IMR-90 (cell line): ENCODE data around the gene FAM124A. TPM values are rescaled to one million over a fixed set of nuclear protein-coding genes. Genes with fewer than 3 reads are reported as not detected.

Experiments
- ATAC-seq: fragments of 200-7000 bp; cut with Tn5 transposase; 2 replicates; pipeline ENCODE4 v1.9.1; 2020; ENCODE audit warnings: low read depth, mild to moderate bottlenecking, moderate library complexity
- BruUV-seq: library from RNA; stranded (reverse); fragments of 400-500 nt; replicated peaks from 2 replicates; lab custom pipeline; 2021; lab: Mats Ljungman, UMichigan
- CTCF ChIA-PET: fragments of 300-600 bp; formaldehyde crosslinking; extraction: SDS; loops from one replicate; lab custom pipeline; 2021; ENCODE audit warnings: antibody characterized with exemption; lab: Yijun Ruan, JAX
- POLR2A ChIA-PET: fragments of 300-600 bp; sonication (Branson Sonifier 250); formaldehyde crosslinking; loops from one replicate; lab custom pipeline; 2022; ENCODE audit warnings: antibody characterized with exemption; ENCODE audit not compliant: unreplicated experiment; lab: Charles Lee
- DNase-seq: peaks from one replicate; pipeline ENCODE4 v3.0.0; 2013
- H2AFZ ChIP-seq: replicated peaks from 2 replicates; pipeline ENCODE3; 2013; ENCODE audit warnings: low read length, mild to moderate bottlenecking; ENCODE audit not compliant: poor library complexity
- H2AK5ac ChIP-seq: 2 replicates; pipeline ENCODE4 v1.6.1; 2013; ENCODE audit warnings: low read depth, low read length, inconsistent platforms
- H2AK9ac ChIP-seq: replicated peaks from 2 replicates; pipeline ENCODE3; 2013; ENCODE audit warnings: mild to moderate bottlenecking, low read depth, low read length, moderate library complexity; ENCODE audit not compliant: poor library complexity
- H2BK120ac ChIP-seq: 2 replicates; pipeline ENCODE4 v1.6.1; 2013; ENCODE audit warnings: low read depth, low read length, inconsistent platforms
- H2BK15ac ChIP-seq: 3 replicates; pipeline ENCODE4 v1.6.1; 2013; ENCODE audit warnings: low read depth, low read length, inconsistent platforms
- H2BK20ac ChIP-seq: 2 replicates; pipeline ENCODE4 v1.6.1; 2013; ENCODE audit warnings: low read depth, mild to moderate bottlenecking, inconsistent platforms, low read length, moderate library complexity
- H2BK5ac ChIP-seq: 2 replicates; pipeline ENCODE4 v1.6.1; 2013; ENCODE audit warnings: mild to moderate bottlenecking, low read depth, low read length, inconsistent platforms; ENCODE audit not compliant: poor library complexity, severe bottlenecking
- H3K14ac ChIP-seq: replicated peaks from 2 replicates; pipeline ENCODE4 v1.6.1; 2013; ENCODE audit warnings: low read depth, low read length, inconsistent platforms
- H3K18ac ChIP-seq: 2 replicates; pipeline ENCODE4 v1.6.1; 2013; ENCODE audit warnings: low read depth, low read length, control low read depth
- H3K23ac ChIP-seq: 2 replicates; pipeline ENCODE4 v1.6.1; 2013; ENCODE audit warnings: low read depth, low read length, inconsistent platforms
- H3K27ac ChIP-seq: 2 replicates; pipeline ENCODE4 v1.5.1; 2013; ENCODE audit warnings: mild to moderate bottlenecking, control low read depth, low read length; ENCODE audit not compliant: insufficient read depth
- H3K27me3 ChIP-seq: 2 replicates; pipeline ENCODE4 v1.6.1; 2013; ENCODE audit warnings: low read length; ENCODE audit not compliant: control insufficient read depth, insufficient read depth
- H3K36me3 ChIP-seq: 2 replicates; pipeline ENCODE4 v1.6.1; 2013; ENCODE audit warnings: low read length, mixed read lengths; ENCODE audit not compliant: control insufficient read depth, insufficient read depth
- H3K4ac ChIP-seq: 2 replicates; pipeline ENCODE4 v1.6.1; 2013; ENCODE audit warnings: low read depth, low read length, inconsistent platforms
- H3K4me1 ChIP-seq: 2 replicates; pipeline ENCODE4 v1.6.1; 2013; ENCODE audit warnings: low read length, mixed read lengths; ENCODE audit not compliant: control insufficient read depth, insufficient read depth
- H3K4me2 ChIP-seq: 2 replicates; pipeline ENCODE4 v1.6.1; 2013; ENCODE audit warnings: low read depth, mild to moderate bottlenecking, control low read depth, low read length, moderate library complexity
- H3K4me3 ChIP-seq: 2 replicates; pipeline ENCODE4 v1.5.1; 2013; ENCODE audit warnings: low read depth, mild to moderate bottlenecking, control low read depth, low read length, moderate library complexity; ENCODE audit not compliant: insufficient read depth
- H3K56ac ChIP-seq: 2 replicates; pipeline ENCODE4 v1.6.1; 2013; ENCODE audit warnings: low read length, inconsistent platforms; ENCODE audit not compliant: insufficient read depth; ENCODE audit errors: extremely low read depth
- H3K79me1 ChIP-seq, 2 experiments: 2 replicates each; pipeline ENCODE4 v1.6.1; 2013; ENCODE audit warnings: low read length in 2 of 2, inconsistent platforms in 1 of 2, low read depth in 1 of 2
- H3K9ac ChIP-seq: 2 replicates; pipeline ENCODE4 v1.6.1; 2013; ENCODE audit warnings: low read depth, low read length, control low read depth
- H3K9me1 ChIP-seq: 2 replicates; pipeline ENCODE4 v1.6.1; 2013; ENCODE audit warnings: low read length, inconsistent platforms; ENCODE audit not compliant: insufficient read depth
- H3K9me3 ChIP-seq: 2 replicates; pipeline ENCODE4 v1.6.1; 2013; ENCODE audit warnings: low read length; ENCODE audit not compliant: control insufficient read depth, insufficient read depth
- H4K20me1 ChIP-seq: 2 replicates; pipeline ENCODE4 v1.6.1; 2013; ENCODE audit warnings: low read length, inconsistent platforms; ENCODE audit not compliant: insufficient read depth
- H4K5ac ChIP-seq: 2 replicates; pipeline ENCODE4 v1.6.1; 2013; ENCODE audit warnings: mild to moderate bottlenecking, low read depth, low read length, control low read depth
- H4K8ac ChIP-seq, 2 experiments: 2 replicates each; pipeline ENCODE4 v1.6.1; 2013; ENCODE audit warnings: low read depth in 2 of 2, low read length in 2 of 2, control low read depth in 1 of 2, inconsistent platforms in 1 of 2
- H4K91ac ChIP-seq: 2 replicates; pipeline ENCODE4 v1.6.1; 2013; ENCODE audit warnings: low read depth, low read length, inconsistent platforms; ENCODE audit not compliant: insufficient read depth
- ELK1 ChIP-seq: fragments of 150-350 bp; IDR thresholded peaks from 2 replicates; pipeline ENCODE4 v1.6.1; 2016; ENCODE audit warnings: low read depth, mild to moderate bottlenecking, low read length, moderate library complexity, borderline replicate concordance
- MAFK ChIP-seq: IDR thresholded peaks from 2 replicates; pipeline ENCODE4 v1.6.1; 2012; ENCODE audit warnings: low read depth, low read length, improper control_type of control experiment
- POLR2A ChIP-seq: IDR thresholded peaks from 2 replicates; pipeline ENCODE4 v1.6.1; 2012; ENCODE audit warnings: mild to moderate bottlenecking, low read depth, low read length
- RCOR1 ChIP-seq: IDR thresholded peaks from 2 replicates; pipeline ENCODE4 v1.6.1; 2012; ENCODE audit warnings: mild to moderate bottlenecking, low read length, improper control_type of control experiment; ENCODE audit not compliant: insufficient replicate concordance
- RFX5 ChIP-seq: IDR thresholded peaks from 2 replicates; pipeline ENCODE4 v1.8.0; 2012; ENCODE audit warnings: low read depth, mild to moderate bottlenecking, low read length, moderate library complexity
- WGBS, 2 experiments: methylation state at CpG; one replicate each; pipeline versions ENCODE4 v1.1.5 to v1.1.7; 2013; ENCODE audit warnings: missing lambda C conversion rate in 2 of 2; ENCODE audit not compliant: insufficient read length in 1 of 2; ENCODE audit errors: extremely low coverage in 2 of 2; 5-methylcytosine and 5-hydroxymethylcytosine counted together
- dilution Hi-C: fragments of 300-500 bp; cut with HindIII; formaldehyde crosslinking; loops from one replicate; pipeline ENCODE4 v1.14.3; 2018; ENCODE audit warnings: low sequenced_read_pairs; ENCODE audit not compliant: unreplicated experiment
- in situ Hi-C: fragments of 300-500 bp; cut with MboI; formaldehyde crosslinking; loops from 3 replicates; pipeline ENCODE4 v1.14.3; 2019; ENCODE audit warnings: low sequenced_read_pairs, inconsistent platforms, mixed read lengths
- intact Hi-C: fragments of 100-400 bp; cut with micrococcal nuclease; formaldehyde crosslinking; loops from 2 replicates; pipeline ENCODE4 v1.10.0; 2022
- polyA plus RNA-seq, 3 experiments: library from polyadenylated mRNA; depleted of rRNA; stranded (reverse); fragments of >200 nt; gene quantifications; 2 replicates each; pipeline ENCODE4 v1.2.3, GENCODE V29; 2012; ENCODE audit warnings: low replicate concordance in 1 of 3
- total RNA-seq: library from RNA; depleted of rRNA; stranded (reverse); fragments of >200 nt; gene quantifications from 2 replicates; pipeline ENCODE4 v1.2.3, GENCODE V29; 2012

Gene FAM124A
- total and polyA plus RNA-seq, 2 of the 4 experiments (the other 2 are of a cell fraction): 0.03 TPM; not detected in 1

DNA sequence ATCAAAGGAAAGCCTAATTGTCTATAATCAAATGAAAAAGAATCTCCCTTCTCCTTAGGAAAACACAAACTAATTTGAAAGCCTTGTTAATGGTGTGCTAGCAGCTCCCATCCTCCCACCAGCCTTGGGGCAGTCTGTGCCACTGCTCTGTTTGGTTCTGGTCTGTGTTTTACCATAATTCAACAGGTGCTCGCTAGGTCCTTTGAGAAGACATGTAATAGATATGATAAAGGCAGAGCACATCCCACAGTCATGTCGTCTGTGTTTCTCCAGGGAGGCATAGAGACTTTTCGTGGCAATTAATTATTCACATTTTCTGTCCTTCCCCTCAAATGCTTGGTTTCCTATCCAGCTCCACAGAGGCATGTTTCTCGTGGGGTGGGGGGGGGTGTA, 23.8 kb downstream of the FAM124A start:
- Histone ChIP-seq H3K36me3 (no peaks in the 10 kb centered on the region), H4K5ac (no peak overlapping the region), H2BK20ac (no peak overlapping the region), H3K56ac (no peak overlapping the region), H4K8ac (no peak overlapping the region), H3K27me3 (peaks cover 38% of the 10 kb centered on the region), H3K18ac (no peak overlapping the region), H2BK15ac (no peak overlapping the region), H3K4me3 (no peak overlapping the region), H2AK9ac (no peak overlapping the region), H3K9me3 (no peaks in the 10 kb centered on the region), H3K4me2 (no peak overlapping the region), H2AFZ (no peak overlapping the region), H4K91ac (no peak overlapping the region), H4K20me1 (no peaks in the 10 kb centered on the region), H3K9me1 (no peaks in the 10 kb centered on the region), H3K14ac (no peak overlapping the region), H3K9ac (no peak overlapping the region), H3K27ac (no peak overlapping the region), H3K4me1 (no peaks in the 10 kb centered on the region), H2BK120ac (no peak overlapping the region), H3K79me1 (no peaks in the 10 kb centered on the region), H3K4ac (no peak overlapping the region), H3K23ac (no peak overlapping the region), H2AK5ac (no peak overlapping the region), H2BK5ac (no peak overlapping the region)
- BruUV-seq: no TSS peak
- dilution Hi-C loops (no loop called here), intact Hi-C loops (no loop called here), in situ Hi-C loops (no loop called here)
- WGBS, 2 experiments: no CpG with 5 or more reads among the region's 4 CpGs
- DNase-seq (no peak), ATAC-seq (no peak)
- no peak for TF ChIP-seq POLR2A
- no peak for TF ChIP-seq MAFK
- TF ChIP-seq RFX5: no peak
- no peak for TF ChIP-seq ELK1
- no peak for TF ChIP-seq RCOR1
- ChIA-PET POLR2A (no interaction called here), CTCF (interaction anchor here (1.6 kb wide), 1 partner anchor 16 kb away, joined by 6 read pairs; no protein-coding TSS in a partner anchor)
